Psoas muscle (tissue), 8 donors: ENCODE measurements around the gene LAMA3. TPM values are rescaled to one million over a fixed set of nuclear protein-coding genes. Genes with fewer than 3 reads are reported as not detected.
A peak's percentile ranks its signal among the peaks of the same experiment; 100 is the strongest.

Source experiments
- ATAC-seq, 4 donors: fragments of 200-7000 bp; cut with Tn5 transposase; one replicate each; pipeline ENCODE4 v1.9.1; 2020; ENCODE audit warnings: moderate library complexity in 3 of 4, mild to moderate bottlenecking in 2 of 4
- DNase-seq, 2 donors: peaks; one replicate each; pipeline ENCODE4 v3.0.0-alpha.2; 2020
- H3K27ac ChIP-seq: fragments of 200-600 bp; one replicate; pipeline ENCODE4 v1.8.0; 2022
- H3K27me3 ChIP-seq, 3 donors: fragments of 200-600 bp in 1 of 3; one replicate each; pipeline versions ENCODE4 v1.6.1 to v1.8.0; 2013 to 2022; ENCODE audit warnings: low read length in 2 of 3, mild to moderate bottlenecking in 2 of 3, moderate library complexity in 1 of 3; ENCODE audit not compliant: insufficient read depth in 3 of 3
- H3K36me3 ChIP-seq, 2 donors: fragments of 200-600 bp in 1 of 2; one replicate each; pipeline versions ENCODE4 v1.6.1 to v1.8.0; 2013 to 2022; ENCODE audit warnings: low read depth in 1 of 2, mild to moderate bottlenecking in 1 of 2, moderate library complexity in 1 of 2; ENCODE audit not compliant: insufficient read depth in 1 of 2
- H3K4me1 ChIP-seq: fragments of 200-600 bp; one replicate; pipeline ENCODE4 v1.8.0; 2022
- H3K4me3 ChIP-seq: fragments of 200-600 bp; one replicate; pipeline ENCODE4 v1.8.0; 2022; ENCODE audit warnings: mild to moderate bottlenecking
- H3K9me3 ChIP-seq: fragments of 200-600 bp; one replicate; pipeline ENCODE4 v1.8.0; 2022
- CTCF ChIP-seq: fragments of 200-600 bp; IDR thresholded peaks from one replicate; pipeline ENCODE4 v1.8.0; 2022; ENCODE audit warnings: antibody characterized with exemption
- WGBS, 3 donors: extraction: QIAGEN DNeasy Blood & Tissue Kit; methylation state at CpG; one replicate each; pipeline versions ENCODE4 v1.1.6 to v1.1.7; 2013; 5-methylcytosine and 5-hydroxymethylcytosine counted together
- intact Hi-C, 2 donors: fragments of 100-400 bp; cut with DNase I; formaldehyde crosslinking; loops; one replicate each; pipeline versions ENCODE4 v1.11.0 to v1.14.2; 2022
- polyA plus RNA-seq, 3 donors: library from polyadenylated mRNA; stranded (reverse); fragments of 200-250 nt; gene quantifications; one replicate each; pipeline ENCODE4 v1.2.3, GENCODE V29; 2013
- total RNA-seq, 4 donors: library from RNA; stranded (reverse); fragmentation: NEBNext Ultra II Directional in 2 of 4; extraction: Animal tissue kit (Norgen Biotek cat#: 25700) in 2 of 4; gene quantifications; one replicate each; pipeline versions ENCODE4 v1.2.1 to v1.2.4, GENCODE V29; 2021 to 2023
- donor health status: healthy with polysubstance abuse.
- donor health status: DM: no; HTN: no; CAD: no; lungs with moderate emphysema.
- donor health status: Bipolar disorder and iron deficiency.
- donor health status: healthy.
- donor health status: DM: yes; HTN: yes; CAD: no.
- donor health status: DM: no; HTN: no; CAD: no.
- donor health status: DM: no; HTN: no; CAD: no.
- donor health status: DM: yes; HTN: yes; CAD: no.

Gene LAMA3
- total and polyA plus RNA-seq, 7 donors: 0.49 to 4.2 (median 1.8) TPM

GRCh38 chr18:23924813-23925212 is 235.6 kb downstream of the LAMA3 start:
- TF ChIP-seq CTCF: no peak
- no peaks in the 10 kb centered on the region for H3K27me3 ChIP-seq
- WGBS, 3 donors: 69 to 90% (median 89%) methylated on average over 1 of the region's 1 CpG
- H3K27ac ChIP-seq: no peak overlapping the region
- intact Hi-C loops: loop anchor here in 1 of 2 donors (10.0 kb wide), 1 partner anchor 300 kb away; no protein-coding TSS in a partner anchor
- no peak overlapping the region for H3K4me3 ChIP-seq
- DNase-seq (no peak), ATAC-seq (peak in 2 of 4 donors; percentile 41 to 49)
- no peaks in the 10 kb centered on the region for H3K36me3 ChIP-seq
- H3K4me1 ChIP-seq: no peaks in the 10 kb centered on the region
- no peaks in the 10 kb centered on the region for H3K9me3 ChIP-seq

GRCh38 chr18:23926571-23926970 is 237.3 kb downstream of the LAMA3 start:
- H3K36me3 ChIP-seq: no peaks in the 10 kb centered on the region
- no peaks in the 10 kb centered on the region for H3K27me3 ChIP-seq
- no peak for DNase-seq
- intact Hi-C loops: loop anchor here in 1 of 2 donors (10.0 kb wide), 1 partner anchor 302 kb away; no protein-coding TSS in a partner anchor
- H3K4me1 ChIP-seq: no peaks in the 10 kb centered on the region
- no peaks in the 10 kb centered on the region for H3K9me3 ChIP-seq
- ATAC-seq: no peak
- H3K4me3 ChIP-seq: no peak overlapping the region
- 62 to 85% (median 72%) methylated on average over 2 of the region's 2 CpGs for WGBS, 3 donors
- H3K27ac ChIP-seq: no peak overlapping the region
- no peak for TF ChIP-seq CTCF

- Histone ChIP-seq H3K4me1 (no peaks in the 10 kb centered on the region), H3K9me3 (no peaks in the 10 kb centered on the region), H3K27me3 (no peaks in the 10 kb centered on the region), H3K27ac (no peak overlapping the region), H3K4me3 (no peak overlapping the region), H3K36me3 (no peaks in the 10 kb centered on the region)
- ATAC-seq (no peak), DNase-seq (no peak)
- intact Hi-C loops: loop anchor here in 1 of 2 donors (10.0 kb wide), 1 partner anchor 303 kb away; no protein-coding TSS in a partner anchor
- TF ChIP-seq CTCF: no peak
- 60 to 71% (median 60%) methylated on average over 13 of the region's 13 CpGs for WGBS, 3 donors
Observed at GRCh38 chr18:23927821-23928746, 238.8 kb downstream of the LAMA3 start.

- no peak overlapping the region for H3K27ac ChIP-seq
- TF ChIP-seq CTCF: no peak
- WGBS, 3 donors: 88 to 89% (median 89%) methylated on average over 5 of the region's 5 CpGs
- H3K4me3 ChIP-seq: no peak overlapping the region
- DNase-seq: no peak
- no peaks in the 10 kb centered on the region for H3K36me3 ChIP-seq
- no peaks in the 10 kb centered on the region for H3K9me3 ChIP-seq
- intact Hi-C loops: loop anchor here in 1 of 2 donors (10.0 kb wide), 1 partner anchor 305 kb away; no protein-coding TSS in a partner anchor
- no peaks in the 10 kb centered on the region for H3K27me3 ChIP-seq
- no peaks in the 10 kb centered on the region for H3K4me1 ChIP-seq
- no peak for ATAC-seq
Observed at GRCh38 chr18:23929362-23929930, 240.2 kb downstream of the LAMA3 start.
